Ovary (tissue), 3 donors: ENCODE measurements around the gene GYS1.

Experiments used
- CTCF ChIP-seq, 3 donors: fragments of 450-650 bp in 2 of 3; fragments of 200-600 bp in 1 of 3; IDR thresholded peaks; one replicate each; pipeline versions ENCODE4 v1.5.1 to v1.8.0; 2016 to 2022; ENCODE audit warnings: antibody characterized with exemption in 3 of 3, mild to moderate bottlenecking in 1 of 3
- EP300 ChIP-seq: sonication (generic); formaldehyde crosslinking; IDR thresholded peaks from one replicate; pipeline ENCODE4 v1.6.1; 2017; ENCODE audit warnings: antibody characterized with exemption
- POLR2A ChIP-seq: fragments of 450-650 bp; IDR thresholded peaks from one replicate; pipeline ENCODE4 v1.6.1; 2017; ENCODE audit warnings: antibody characterized with exemption, mild to moderate bottlenecking, moderate library complexity
- donor health status: DM: no; HTN: no; CAD: no.

GRCh38 chr19:48926909-48927308 lies 66.2 kb downstream of the GYS1 start:
- TF ChIP-seq CTCF (IDR thresholded peaks at IDR 0.05) = no peak
- no peak for TF ChIP-seq POLR2A
- TF ChIP-seq EP300 = no peak
